GM19463 (cell line): ENCODE measurements around the gene NEUROD2.

Experiments
- ATAC-seq: cut with Tn5 transposase; IDR thresholded peaks from one replicate; pipeline ENCODE4 v1.9.1; 2021; ENCODE audit warnings: mild to moderate bottlenecking, moderate library complexity; ENCODE audit not compliant: unreplicated experiment

NEUROD2 gene

GRCh38 chr17:39635614-39636176 lies 28.0 kb upstream of the NEUROD2 start:
- ATAC-seq, result no peak

GRCh38 chr17:39634384-39634871 lies 26.7 kb upstream of the NEUROD2 start:
- ATAC-seq, result no peak

GRCh38 chr17:39633570-39634183 lies 26.0 kb upstream of the NEUROD2 start:
- no peak for ATAC-seq

- ATAC-seq, result no peak
Observed at GRCh38 chr17:39632153-39632941, 24.6 kb upstream of the NEUROD2 start.

GRCh38 chr17:39631403-39631802 lies 23.7 kb upstream of the NEUROD2 start:
- ATAC-seq, result no peak

- ATAC-seq, result no peak
Observed at GRCh38 chr17:39629898-39630297, 22.2 kb upstream of the NEUROD2 start.

- ATAC-seq, result no peak
Observed at GRCh38 chr17:39629494-39629880, 21.8 kb upstream of the NEUROD2 start.

GRCh38 chr17:39628655-39629493 lies 21.2 kb upstream of the NEUROD2 start:
- ATAC-seq, result no peak

- no peak for ATAC-seq
Observed at GRCh38 chr17:39627712-39628516, 20.2 kb upstream of the NEUROD2 start.

- no peak for ATAC-seq
Observed at GRCh38 chr17:39627047-39627711, 19.5 kb upstream of the NEUROD2 start.

- no peak for ATAC-seq
Observed at GRCh38 chr17:39626171-39627046, 18.7 kb upstream of the NEUROD2 start, which contains the start of gene PPP1R1B. Gene PPP1R1B, plus strand, starts transcription at chr17:39626952. Its CDS starts 441 bp downstream, at chr17:39627393.

GRCh38 chr17:39625198-39625785 lies 17.6 kb upstream of the NEUROD2 start:
- no peak for ATAC-seq

- ATAC-seq, result no peak
Observed at GRCh38 chr17:39624313-39624712, 16.6 kb upstream of the NEUROD2 start.

GRCh38 chr17:39623356-39623950 lies 15.7 kb upstream of the NEUROD2 start:
- ATAC-seq, result no peak

- ATAC-seq, result no peak
Observed at GRCh38 chr17:39622380-39623006, 14.8 kb upstream of the NEUROD2 start.

GRCh38 chr17:39621523-39622379 lies 14.0 kb upstream of the NEUROD2 start:
- ATAC-seq, result peak; percentile 44

GRCh38 chr17:39619786-39620101 lies 12.0 kb upstream of the NEUROD2 start:
- no peak for ATAC-seq
